ENCODE results near the gene ARL2.

ARL2 gene

GRCh38 chr11:65047581-65048422, 33.8 kb downstream of the ARL2 start:
- Histone ChIP-seq H3K79me2 (ENCODE audit: insufficient read depth, low read depth) (peaks cover 2% of the 10 kb centered on the region), H3K27ac (no peak overlapping the region), H3K4me1 (ENCODE audit: low read depth, poor library complexity, severe bottlenecking) (peaks cover 27% of the 10 kb centered on the region), H2AFZ (ENCODE audit: low read depth) (no peak overlapping the region), H3K4me2 (no peak overlapping the region), H3K4me3 (IDR thresholded peaks at IDR 0.05; ENCODE audit: insufficient read depth, low read depth, low read length) (no peak overlapping the region), H3K36me3 (ENCODE audit: insufficient read depth) (no peaks in the 10 kb centered on the region), H4K20me1 (ENCODE audit: insufficient read depth) (no peaks in the 10 kb centered on the region), H3K27me3 (ENCODE audit: insufficient read depth, low read depth) (no peaks in the 10 kb centered on the region), H3K9ac (no peak overlapping the region)
- no peak for TF ChIP-seq CTCF (conservative IDR thresholded peaks at IDR 0.05; ENCODE audit: low read depth, low read length)

GRCh38 chr11:65051398-65051858, 37.5 kb downstream of the ARL2 start:
- TF ChIP-seq CTCF (conservative IDR thresholded peaks at IDR 0.05; ENCODE audit: low read depth, low read length), result no peak
- H3K27ac ChIP-seq, result no peak overlapping the region
- no peaks in the 10 kb centered on the region for H3K27me3 ChIP-seq (ENCODE audit: insufficient read depth, low read depth)
- no peaks in the 10 kb centered on the region for H3K79me2 ChIP-seq (ENCODE audit: insufficient read depth, low read depth)
- no peaks in the 10 kb centered on the region for H3K36me3 ChIP-seq (ENCODE audit: insufficient read depth)
- no peak overlapping the region for H3K9ac ChIP-seq
- H2AFZ ChIP-seq (ENCODE audit: low read depth), result no peak overlapping the region
- H3K4me1 ChIP-seq (ENCODE audit: low read depth, poor library complexity, severe bottlenecking), result peaks cover 28% of the 10 kb centered on the region
- H3K4me2 ChIP-seq, result no peak overlapping the region
- no peak overlapping the region for H3K4me3 ChIP-seq (IDR thresholded peaks at IDR 0.05; ENCODE audit: insufficient read depth, low read depth, low read length)
- no peaks in the 10 kb centered on the region for H4K20me1 ChIP-seq (ENCODE audit: insufficient read depth)

GRCh38 chr11:65053827-65054508, 40.0 kb downstream of the ARL2 start:
- Histone ChIP-seq H3K4me2 (no peak overlapping the region), H3K9ac (no peak overlapping the region)
- TF ChIP-seq CTCF (conservative IDR thresholded peaks at IDR 0.05; ENCODE audit: low read depth, low read length), result no peak

GRCh38 chr11:65055538-65055937, 41.6 kb downstream of the ARL2 start:
- Histone ChIP-seq H3K4me2 (no peak overlapping the region), H3K27me3 (ENCODE audit: insufficient read depth, low read depth) (no peaks in the 10 kb centered on the region), H3K9ac (no peak overlapping the region), H4K20me1 (ENCODE audit: insufficient read depth) (no peaks in the 10 kb centered on the region), H2AFZ (ENCODE audit: low read depth) (no peak overlapping the region), H3K79me2 (ENCODE audit: insufficient read depth, low read depth) (no peaks in the 10 kb centered on the region), H3K27ac (no peak overlapping the region), H3K4me1 (ENCODE audit: low read depth, poor library complexity, severe bottlenecking) (peaks cover 32% of the 10 kb centered on the region), H3K4me3 (IDR thresholded peaks at IDR 0.05; ENCODE audit: insufficient read depth, low read depth, low read length) (no peak overlapping the region), H3K36me3 (ENCODE audit: insufficient read depth) (no peaks in the 10 kb centered on the region)
- no peak for TF ChIP-seq CTCF (conservative IDR thresholded peaks at IDR 0.05; ENCODE audit: low read depth, low read length)

More at GRCh38 chr11:65053827-65054508, 40.0 kb downstream of the ARL2 start:
- H2AFZ ChIP-seq (ENCODE audit: low read depth), result no peak overlapping the region
- no peaks in the 10 kb centered on the region for H3K36me3 ChIP-seq (ENCODE audit: insufficient read depth)
- no peaks in the 10 kb centered on the region for H3K27me3 ChIP-seq (ENCODE audit: insufficient read depth, low read depth)
- H3K79me2 ChIP-seq (ENCODE audit: insufficient read depth, low read depth), result no peaks in the 10 kb centered on the region
- H4K20me1 ChIP-seq (ENCODE audit: insufficient read depth), result no peaks in the 10 kb centered on the region
- H3K27ac ChIP-seq, result no peak overlapping the region
- no peak overlapping the region for H3K4me3 ChIP-seq (IDR thresholded peaks at IDR 0.05; ENCODE audit: insufficient read depth, low read depth, low read length)
- peaks cover 28% of the 10 kb centered on the region for H3K4me1 ChIP-seq (ENCODE audit: low read depth, poor library complexity, severe bottlenecking)

Measured in KMS-11 (cell line).